ENCODE data around the gene TCEA3.

GRCh38 chr1:23395849-23396248 lies 28.7 kb downstream of the TCEA3 start:
- TF ChIP-seq CTCF (IDR thresholded peaks at IDR 0.05) (no peak), EP300 (IDR thresholded peaks at IDR 0.05) (no peak), POLR2A (IDR thresholded peaks at IDR 0.05) (no peak)

Measured in stomach (tissue), 4 donors.